ENCODE results near the gene SNX9. TPM values are rescaled to one million over a fixed set of nuclear protein-coding genes. Genes with fewer than 3 reads are reported as not detected.

SNX9 gene
- polyA plus RNA-seq, 2 of the 4 experiments (the other 2 are of a cell fraction) = 13.9 to 29.8 TPM

DNA sequence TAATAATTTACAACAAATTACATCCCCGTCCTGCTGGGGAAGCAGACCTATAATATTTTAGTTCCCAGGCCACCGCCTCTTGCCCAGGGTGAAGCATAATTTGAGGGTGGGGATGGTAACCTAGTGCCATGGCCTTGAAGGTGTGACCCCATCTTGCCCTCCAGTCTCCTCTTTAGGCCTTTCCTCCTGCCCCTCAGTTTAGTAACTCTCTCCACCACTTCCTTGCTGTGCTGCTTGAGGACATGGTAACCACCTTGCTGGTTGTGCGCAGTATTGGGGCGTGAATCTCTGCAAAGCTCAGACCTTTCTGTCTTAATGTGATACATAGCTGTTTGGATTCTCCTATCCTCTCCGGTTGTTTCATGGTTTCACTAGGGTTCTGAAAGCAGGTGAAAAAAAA is 16.6 kb downstream of the SNX9 start:
- Histone ChIP-seq H3K27ac (no peak overlapping the region), H3K4me3 (no peak overlapping the region), H3K9me3 (no peaks in the 10 kb centered on the region), H3K4me2 (no peak overlapping the region), H3K4me1 (peaks cover 23% of the 10 kb centered on the region)
- TF ChIP-seq, protein P1, sequence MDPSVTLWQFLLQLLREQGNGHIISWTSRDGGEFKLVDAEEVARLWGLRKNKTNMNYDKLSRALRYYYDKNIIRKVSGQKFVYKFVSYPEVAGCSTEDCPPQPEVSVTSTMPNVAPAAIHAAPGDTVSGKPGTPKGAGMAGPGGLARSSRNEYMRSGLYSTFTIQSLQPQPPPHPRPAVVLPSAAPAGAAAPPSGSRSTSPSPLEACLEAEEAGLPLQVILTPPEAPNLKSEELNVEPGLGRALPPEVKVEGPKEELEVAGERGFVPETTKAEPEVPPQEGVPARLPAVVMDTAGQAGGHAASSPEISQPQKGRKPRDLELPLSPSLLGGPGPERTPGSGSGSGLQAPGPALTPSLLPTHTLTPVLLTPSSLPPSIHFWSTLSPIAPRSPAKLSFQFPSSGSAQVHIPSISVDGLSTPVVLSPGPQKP (IDR thresholded peaks at IDR 0.05; ENCODE audit: low read depth, low read length) = no peak
- TF ChIP-seq HEYL (CRISPR knock-in tag; IDR thresholded peaks at IDR 0.05) (no peak), KDM1A (IDR thresholded peaks at IDR 0.05; ENCODE audit: low read depth) (no peak), RFX5 (IDR thresholded peaks at IDR 0.05) (no peak), MAZ (IDR thresholded peaks at IDR 0.05; ENCODE audit: borderline replicate concordance, low read depth, low read length) (no peak), MAFK (IDR thresholded peaks at IDR 0.05; ENCODE audit: partially characterized antibody) (no peak), GATA3 (IDR thresholded peaks at IDR 0.05; ENCODE audit: borderline replicate concordance) (no peak), POLR2A (IDR thresholded peaks at IDR 0.05; ENCODE audit: low read length) (no peak), ZC3H11A (IDR thresholded peaks at IDR 0.05) (no peak), JUN (IDR thresholded peaks at IDR 0.05) (no peak), HOXA7 (CRISPR knock-in tag; IDR thresholded peaks at IDR 0.05) (no peak), HOXB5 (CRISPR knock-in tag; IDR thresholded peaks at IDR 0.05) (no peak), TFCP2L1 (CRISPR knock-in tag; IDR thresholded peaks at IDR 0.05) (no peak), RNF2 (IDR thresholded peaks at IDR 0.05; ENCODE audit: borderline replicate concordance, low read depth) (no peak), FOSB (CRISPR knock-in tag; IDR thresholded peaks at IDR 0.05) (no peak), NFE2L2 (conservative IDR thresholded peaks at IDR 0.05; ENCODE audit: low read length) (no peak), NR3C1 (IDR thresholded peaks at IDR 0.05) (no peak), CBX8 (IDR thresholded peaks at IDR 0.05) (no peak), SREBF2 (IDR thresholded peaks at IDR 0.05) (no peak)
- TF ChIP-seq, protein P2, sequence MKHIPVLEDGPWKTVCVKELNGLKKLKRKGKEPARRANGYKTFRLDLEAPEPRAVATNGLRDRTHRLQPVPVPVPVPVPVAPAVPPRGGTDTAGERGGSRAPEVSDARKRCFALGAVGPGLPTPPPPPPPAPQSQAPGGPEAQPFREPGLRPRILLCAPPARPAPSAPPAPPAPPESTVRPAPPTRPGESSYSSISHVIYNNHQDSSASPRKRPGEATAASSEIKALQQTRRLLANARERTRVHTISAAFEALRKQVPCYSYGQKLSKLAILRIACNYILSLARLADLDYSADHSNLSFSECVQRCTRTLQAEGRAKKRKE (CRISPR knock-in tag; IDR thresholded peaks at IDR 0.05; ENCODE audit: low read depth) = no peak
- FAIRE-seq = no peak
- 94% methylated on average over 5 of the region's 5 CpGs for WGBS (ENCODE audit: missing lambda C conversion rate)
- no peak for DNase-seq (ENCODE audit: low read depth in 1 of 2, low spot score in 1 of 2)
- POLR2A ChIA-PET = no interaction called here
- ATAC-seq = no peak
- CTCF ChIA-PET = no interaction called here

DNA sequence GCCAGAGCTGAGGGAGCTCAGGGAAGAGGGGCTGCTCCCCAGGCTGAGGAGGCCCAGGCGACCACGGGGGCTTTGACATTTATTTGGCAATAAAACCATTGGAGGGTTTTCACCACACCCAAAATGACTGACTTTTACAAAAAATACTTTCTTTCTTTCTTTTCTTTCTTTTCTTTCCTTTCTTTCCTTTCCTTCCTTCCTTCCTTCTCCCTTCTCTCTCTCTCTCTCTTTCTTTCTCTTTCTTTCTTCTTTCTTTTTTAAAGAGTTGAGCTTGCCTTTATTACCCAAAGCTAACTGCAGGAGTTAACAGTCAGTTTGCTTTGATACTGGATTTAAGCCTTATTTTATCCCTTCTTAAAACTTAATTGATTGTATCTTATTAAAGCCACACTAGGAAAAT is 17.2 kb downstream of the SNX9 start:
- CTCF ChIA-PET = interaction anchor here (1.9 kb wide), 1 partner anchor 84 kb away, joined by 5 read pairs; no protein-coding TSS in a partner anchor
- FAIRE-seq (no peak), ATAC-seq (no peak), DNase-seq (ENCODE audit: low read depth in 1 of 2, low spot score in 1 of 2) (no peak)
- no peak for TF ChIP-seq FOXS1 (CRISPR knock-in tag; IDR thresholded peaks at IDR 0.05)
- H3K4me1 ChIP-seq = peaks cover 23% of the 10 kb centered on the region
- peak overlapping the region; percentile 50 for H3K4me2 ChIP-seq
- POLR2A ChIA-PET = no interaction called here
- H3K27ac ChIP-seq = no peak overlapping the region
- H3K9me3 ChIP-seq = no peaks in the 10 kb centered on the region
- H3K4me3 ChIP-seq = no peak overlapping the region
- 80% methylated on average over 2 of the region's 2 CpGs for WGBS (ENCODE audit: missing lambda C conversion rate)

DNA sequence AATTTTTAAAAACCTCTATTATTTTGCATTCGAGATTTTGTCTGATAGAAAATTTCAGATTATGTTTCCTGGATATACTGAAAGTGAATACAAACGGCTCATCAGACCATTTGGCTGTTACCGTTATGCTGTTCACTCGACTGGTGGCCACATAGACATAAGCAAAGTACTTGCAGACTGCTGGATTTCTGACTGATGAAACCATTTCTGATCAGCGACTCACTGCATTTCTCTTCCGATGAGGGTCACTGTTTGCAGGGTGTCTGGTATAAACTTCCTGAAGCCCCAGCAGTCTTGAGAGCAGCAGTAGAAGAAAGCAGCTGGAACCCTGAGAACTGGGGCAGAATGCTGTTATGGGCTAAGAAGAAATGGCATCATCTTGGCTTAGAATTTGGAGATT is 17.7 kb downstream of the SNX9 start:
- ATAC-seq (peak; percentile 50 to 65; a peak in 4 of 6 replicates), DNase-seq (ENCODE audit: low read depth in 1 of 2, low spot score in 1 of 2) (peak in 1 of 2 experiments; percentile 10), FAIRE-seq (no peak)
- Histone ChIP-seq H3K4me3 (no peak overlapping the region), H3K9me3 (no peaks in the 10 kb centered on the region), H3K4me2 (peak overlapping the region; percentile 50), H3K27ac (peak overlapping the region in 1 of 2 experiments; percentile 55; a peak in 1 of 6 replicates), H3K4me1 (peaks cover 25% of the 10 kb centered on the region)
- TF ChIP-seq, protein P1 (IDR thresholded peaks at IDR 0.05; ENCODE audit: low read depth, low read length) = no peak
- TF ChIP-seq SREBF2 (IDR thresholded peaks at IDR 0.05) = no peak
- no peak for TF ChIP-seq ZC3H11A (IDR thresholded peaks at IDR 0.05)
- no peak for TF ChIP-seq RCOR1 (IDR thresholded peaks at IDR 0.05; ENCODE audit: low read depth, low read length)
- TF ChIP-seq FOSL2 (IDR thresholded peaks at IDR 0.05) = no peak
- no peak for TF ChIP-seq FOSL2 (CRISPR knock-in tag; IDR thresholded peaks at IDR 0.05)
- TF ChIP-seq RARB (CRISPR knock-in tag; IDR thresholded peaks at IDR 0.05) = no peak
- no peak for TF ChIP-seq MAZ (IDR thresholded peaks at IDR 0.05; ENCODE audit: borderline replicate concordance, low read depth, low read length)
- no peak for TF ChIP-seq JUN (IDR thresholded peaks at IDR 0.05)
- no peak for TF ChIP-seq TP53 (CRISPR knock-in tag; IDR thresholded peaks at IDR 0.05)
- TF ChIP-seq HOXB5 (CRISPR knock-in tag; IDR thresholded peaks at IDR 0.05) = no peak
- no peak for TF ChIP-seq RAD21 (conservative IDR thresholded peaks at IDR 0.05 in 1 of 2, IDR thresholded peaks at IDR 0.05 in 1 of 2)
- no peak for TF ChIP-seq FOXS1 (CRISPR knock-in tag; IDR thresholded peaks at IDR 0.05)
- no peak for TF ChIP-seq KDM5A (IDR thresholded peaks at IDR 0.05)
- TF ChIP-seq, protein P3, sequence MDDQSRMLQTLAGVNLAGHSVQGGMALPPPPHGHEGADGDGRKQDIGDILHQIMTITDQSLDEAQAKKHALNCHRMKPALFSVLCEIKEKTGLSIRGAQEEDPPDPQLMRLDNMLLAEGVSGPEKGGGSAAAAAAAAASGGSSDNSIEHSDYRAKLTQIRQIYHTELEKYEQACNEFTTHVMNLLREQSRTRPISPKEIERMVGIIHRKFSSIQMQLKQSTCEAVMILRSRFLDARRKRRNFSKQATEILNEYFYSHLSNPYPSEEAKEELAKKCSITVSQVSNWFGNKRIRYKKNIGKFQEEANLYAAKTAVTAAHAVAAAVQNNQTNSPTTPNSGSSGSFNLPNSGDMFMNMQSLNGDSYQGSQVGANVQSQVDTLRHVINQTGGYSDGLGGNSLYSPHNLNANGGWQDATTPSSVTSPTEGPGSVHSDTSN (IDR thresholded peaks at IDR 0.05) = no peak
- TF ChIP-seq EP300 (IDR thresholded peaks at IDR 0.05) = no peak
- no peak for TF ChIP-seq CEBPB (IDR thresholded peaks at IDR 0.05)
- no peak for TF ChIP-seq JUNB (IDR thresholded peaks at IDR 0.05)
- ChIA-PET POLR2A (no interaction called here), CTCF (interaction anchor here (0.5 to 1.9 kb wide), 2 partner anchors 14 to 84 kb away, joined by 3 to 5 read pairs; no protein-coding TSS in a partner anchor)
- 29% methylated on average over 6 of the region's 6 CpGs for WGBS (ENCODE audit: missing lambda C conversion rate)

Data from A549 (cell line).